ENCODE measurements around the gene MYRIP. TPM values are rescaled to one million over a fixed set of nuclear protein-coding genes. Genes with fewer than 3 reads are reported as not detected.

The MYRIP gene
- total RNA-seq, 6 donors from 2014 or later, result 0.55 to 4.3 (median 2.1) TPM; not detected in 1

DNA sequence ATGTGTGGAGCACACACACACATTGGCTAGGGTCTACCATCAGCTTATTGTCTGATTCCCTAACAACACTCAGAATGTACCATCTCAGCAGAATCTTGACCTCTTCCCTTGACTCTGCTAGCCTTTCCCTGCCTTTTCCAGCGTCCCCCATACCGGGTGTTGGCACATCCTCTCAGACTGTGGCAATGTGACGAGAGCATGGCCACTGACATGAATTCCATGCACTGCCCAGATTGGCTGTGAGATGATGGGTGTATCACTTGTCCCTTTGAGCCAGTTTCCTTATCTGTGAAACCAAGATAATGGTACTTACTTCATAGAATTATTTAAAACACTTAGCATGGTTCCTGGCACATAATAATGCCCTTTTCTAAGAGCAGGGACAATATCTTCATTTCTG lies 439.8 kb downstream of the MYRIP start:
- TF ChIP-seq POLR2AphosphoS5 (IDR thresholded peaks at IDR 0.05) (no peak), CTCF (IDR thresholded peaks at IDR 0.05) (no peak), POLR2A (IDR thresholded peaks at IDR 0.05) (no peak), EP300 (IDR thresholded peaks at IDR 0.05) (no peak)
- 83 to 87% methylated on average over 3 of the region's 3 CpGs for WGBS, 2 donors
- Histone ChIP-seq H3K4me1 (no peaks in the 10 kb centered on the region), H3K36me3 (peaks cover 0 to 2% (median 0%) of the 10 kb centered on the region in 4 donors), H3K27ac (no peak overlapping the region), H3K9me3 (no peaks in the 10 kb centered on the region), H3K4me3 (no peak overlapping the region), H3K27me3 (no peaks in the 10 kb centered on the region)
- ATAC-seq (ENCODE audit: low FRiP score in 2 of 2) (no peak), DNase-seq (no peak)

- no peak for ATAC-seq (ENCODE audit: low FRiP score in 2 of 2)
- no peak for DNase-seq
- no peaks in the 10 kb centered on the region for H3K4me1 ChIP-seq
- WGBS, 2 donors, result 83 to 93% methylated on average over 2 of the region's 2 CpGs
- H3K9me3 ChIP-seq, result no peaks in the 10 kb centered on the region
- no peaks in the 10 kb centered on the region for H3K36me3 ChIP-seq
- TF ChIP-seq EP300 (IDR thresholded peaks at IDR 0.05) (no peak), POLR2A (IDR thresholded peaks at IDR 0.05) (no peak), POLR2AphosphoS5 (IDR thresholded peaks at IDR 0.05) (no peak), CTCF (IDR thresholded peaks at IDR 0.05) (no peak)
- H3K27ac ChIP-seq, result no peak overlapping the region
- no peaks in the 10 kb centered on the region for H3K27me3 ChIP-seq
- H3K4me3 ChIP-seq, result no peak overlapping the region
Observed at GRCh38 chr3:40254491-40254890, 445.1 kb downstream of the MYRIP start.

DNA sequence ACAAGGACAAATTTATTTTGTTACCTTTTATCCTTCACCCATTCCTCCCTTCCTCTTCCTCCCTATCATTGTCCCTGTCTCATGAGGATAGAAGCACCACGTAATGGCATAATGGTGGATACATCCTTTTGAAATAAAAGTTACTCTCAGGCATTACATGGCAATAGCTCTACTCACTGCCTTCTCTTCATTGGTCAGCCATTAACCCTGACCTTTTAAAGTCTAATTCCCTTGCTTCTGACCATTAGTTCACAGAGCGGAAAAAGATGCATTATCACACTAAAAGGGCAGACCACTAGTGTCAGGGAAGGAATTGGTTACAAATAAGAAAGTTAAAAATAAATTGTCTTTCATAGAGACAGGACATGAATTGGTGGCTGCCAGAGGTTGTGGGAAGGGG lies 445.5 kb downstream of the MYRIP start:
- Histone ChIP-seq H3K36me3 (no peaks in the 10 kb centered on the region), H3K27me3 (no peaks in the 10 kb centered on the region), H3K9me3 (no peaks in the 10 kb centered on the region), H3K4me1 (no peaks in the 10 kb centered on the region), H3K27ac (no peak overlapping the region), H3K4me3 (no peak overlapping the region)
- TF ChIP-seq POLR2AphosphoS5 (IDR thresholded peaks at IDR 0.05) (no peak), CTCF (IDR thresholded peaks at IDR 0.05) (no peak), POLR2A (IDR thresholded peaks at IDR 0.05) (no peak), EP300 (IDR thresholded peaks at IDR 0.05) (no peak)
- DNase-seq, result no peak
- ATAC-seq (ENCODE audit: low FRiP score in 2 of 2), result no peak
- 77 to 80% methylated on average over 2 of the region's 2 CpGs for WGBS, 2 donors

- Histone ChIP-seq H3K4me1 (no peaks in the 10 kb centered on the region), H3K9me3 (no peaks in the 10 kb centered on the region), H3K4me3 (no peak overlapping the region), H3K27me3 (no peaks in the 10 kb centered on the region), H3K36me3 (no peaks in the 10 kb centered on the region), H3K27ac (no peak overlapping the region)
- ATAC-seq (ENCODE audit: low FRiP score in 2 of 2) (no peak), DNase-seq (no peak)
- WGBS, 2 donors, result 44 to 45% methylated on average over 1 of the region's 1 CpG
- TF ChIP-seq POLR2AphosphoS5 (IDR thresholded peaks at IDR 0.05) (no peak), CTCF (IDR thresholded peaks at IDR 0.05) (no peak), POLR2A (IDR thresholded peaks at IDR 0.05) (no peak), EP300 (IDR thresholded peaks at IDR 0.05) (no peak)
Observed at GRCh38 chr3:40255532-40255931, 446.1 kb downstream of the MYRIP start.

DNA sequence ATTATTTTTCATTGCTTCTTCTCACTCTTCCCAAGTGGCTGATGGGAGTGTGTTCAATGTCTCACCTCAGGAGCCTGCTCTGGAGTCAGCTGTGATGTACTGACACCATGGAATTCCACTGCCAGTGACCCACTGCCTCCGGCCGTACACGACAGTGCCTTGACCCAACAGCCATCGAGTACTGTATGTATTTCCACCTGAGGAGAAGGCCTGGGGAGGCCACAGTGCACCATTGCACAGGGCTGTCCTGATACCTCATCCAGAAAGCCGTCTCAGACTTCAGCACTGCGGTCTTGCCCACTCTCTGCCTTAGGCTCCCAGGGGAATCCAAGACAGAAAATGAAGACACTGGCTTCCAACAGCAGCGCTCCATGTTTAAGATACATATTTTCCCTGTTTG lies 448.7 kb downstream of the MYRIP start:
- DNase-seq (no peak), ATAC-seq (ENCODE audit: low FRiP score in 2 of 2) (peak in 1 of 2 donors; percentile 53)
- Histone ChIP-seq H3K4me1 (no peaks in the 10 kb centered on the region), H3K4me3 (no peak overlapping the region), H3K9me3 (no peaks in the 10 kb centered on the region), H3K36me3 (no peaks in the 10 kb centered on the region), H3K27me3 (no peaks in the 10 kb centered on the region), H3K27ac (no peak overlapping the region)
- TF ChIP-seq POLR2A (IDR thresholded peaks at IDR 0.05) (no peak), EP300 (IDR thresholded peaks at IDR 0.05) (no peak), POLR2AphosphoS5 (IDR thresholded peaks at IDR 0.05) (no peak), CTCF (IDR thresholded peaks at IDR 0.05) (no peak)
- 94 to 95% methylated on average over 7 of the region's 7 CpGs for WGBS, 2 donors
